Measurements from ENCODE around the gene TUBB2A.

The TUBB2A gene

DNA sequence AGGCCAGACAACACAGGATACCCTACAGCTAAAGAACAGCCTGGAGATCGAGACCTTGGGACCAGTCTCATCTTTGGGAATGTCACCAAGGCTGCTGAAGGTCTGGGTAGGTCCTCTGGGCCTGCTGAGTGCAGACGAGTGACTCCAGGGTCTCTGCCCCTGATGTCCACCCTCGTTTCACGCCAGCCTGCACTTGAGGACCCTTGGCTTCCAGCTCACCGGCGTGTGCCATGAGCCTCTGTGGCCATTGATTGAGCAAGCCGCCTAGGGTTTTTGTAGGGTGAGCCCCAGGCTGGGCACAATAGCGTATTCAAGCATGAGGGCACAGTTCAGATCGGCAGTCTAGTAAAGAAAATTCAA lies 34.5 kb downstream of the TUBB2A start:
- H3K27ac ChIP-seq: no peak overlapping the region
- no peak overlapping the region for H2AFZ ChIP-seq (ENCODE audit: low read depth)
- H3K9ac ChIP-seq: no peak overlapping the region
- no peaks in the 10 kb centered on the region for H3K27me3 ChIP-seq (ENCODE audit: insufficient read depth, low read depth)
- peaks cover 17% of the 10 kb centered on the region for H3K4me1 ChIP-seq (ENCODE audit: low read depth, poor library complexity, severe bottlenecking)
- H4K20me1 ChIP-seq (ENCODE audit: insufficient read depth): no peaks in the 10 kb centered on the region
- no peak for TF ChIP-seq CTCF (conservative IDR thresholded peaks at IDR 0.05; ENCODE audit: low read depth, low read length)
- no peak overlapping the region for H3K4me3 ChIP-seq (IDR thresholded peaks at IDR 0.05; ENCODE audit: insufficient read depth, low read depth, low read length)
- no peaks in the 10 kb centered on the region for H3K36me3 ChIP-seq (ENCODE audit: insufficient read depth)
- no peak overlapping the region for H3K4me2 ChIP-seq
- no peaks in the 10 kb centered on the region for H3K79me2 ChIP-seq (ENCODE audit: insufficient read depth, low read depth)

- H3K36me3 ChIP-seq (ENCODE audit: insufficient read depth): no peaks in the 10 kb centered on the region
- H3K4me2 ChIP-seq: no peak overlapping the region
- H3K9ac ChIP-seq: no peak overlapping the region
- no peak overlapping the region for H3K4me3 ChIP-seq (IDR thresholded peaks at IDR 0.05; ENCODE audit: insufficient read depth, low read depth, low read length)
- no peak overlapping the region for H3K27ac ChIP-seq
- H4K20me1 ChIP-seq (ENCODE audit: insufficient read depth): no peaks in the 10 kb centered on the region
- no peak for TF ChIP-seq CTCF (conservative IDR thresholded peaks at IDR 0.05; ENCODE audit: low read depth, low read length)
- no peak overlapping the region for H2AFZ ChIP-seq (ENCODE audit: low read depth)
- no peaks in the 10 kb centered on the region for H3K79me2 ChIP-seq (ENCODE audit: insufficient read depth, low read depth)
- peaks cover 26% of the 10 kb centered on the region for H3K4me1 ChIP-seq (ENCODE audit: low read depth, poor library complexity, severe bottlenecking)
- no peaks in the 10 kb centered on the region for H3K27me3 ChIP-seq (ENCODE audit: insufficient read depth, low read depth)
Measured at GRCh38 chr6:3120765-3121089, 36.6 kb downstream of the TUBB2A start.

DNA sequence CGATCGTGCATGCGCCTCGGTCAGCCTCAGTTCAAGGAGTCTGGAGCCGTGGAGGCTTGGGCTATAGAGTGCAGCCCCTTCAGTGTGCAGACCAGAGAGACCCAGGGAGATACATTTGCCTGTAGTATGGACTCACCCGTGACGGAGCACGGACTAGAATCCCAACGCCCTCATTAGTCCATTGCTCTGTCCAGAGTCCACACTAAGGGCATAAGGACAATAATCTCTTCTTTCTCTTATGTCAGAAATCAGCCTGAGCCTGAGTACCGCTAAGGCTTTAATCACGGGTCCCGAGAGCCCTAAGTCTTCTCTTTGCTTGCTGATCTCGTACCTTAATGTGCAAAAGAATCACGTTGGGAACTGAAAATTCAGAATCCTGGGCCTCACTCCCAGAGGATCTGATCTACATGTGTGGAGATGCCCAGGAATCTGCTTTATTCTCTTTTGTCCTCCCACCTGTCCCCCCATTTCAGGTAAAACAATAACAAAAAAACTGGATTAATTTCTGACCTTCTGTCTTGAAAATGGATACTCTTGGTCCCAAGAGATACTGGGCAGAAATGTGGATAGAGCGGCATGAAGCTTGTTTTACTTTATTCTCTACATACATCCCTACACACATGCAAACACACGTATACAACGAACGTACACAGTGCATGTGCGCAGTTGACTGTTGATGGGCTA lies 38.2 kb downstream of the TUBB2A start:
- Histone ChIP-seq H3K27me3 (ENCODE audit: insufficient read depth, low read depth) (no peaks in the 10 kb centered on the region), H4K20me1 (ENCODE audit: insufficient read depth) (no peaks in the 10 kb centered on the region), H3K79me2 (ENCODE audit: insufficient read depth, low read depth) (no peaks in the 10 kb centered on the region), H3K36me3 (ENCODE audit: insufficient read depth) (no peaks in the 10 kb centered on the region), H3K4me2 (peak overlapping the region; percentile 90), H2AFZ (ENCODE audit: low read depth) (peak overlapping the region; percentile 61), H3K4me3 (IDR thresholded peaks at IDR 0.05; ENCODE audit: insufficient read depth, low read depth, low read length) (peak overlapping the region; percentile 44), H3K27ac (no peak overlapping the region), H3K9ac (peak overlapping the region; percentile 59), H3K4me1 (ENCODE audit: low read depth, poor library complexity, severe bottlenecking) (peaks cover 26% of the 10 kb centered on the region)
- TF ChIP-seq CTCF (conservative IDR thresholded peaks at IDR 0.05; ENCODE audit: low read depth, low read length): no peak

DNA sequence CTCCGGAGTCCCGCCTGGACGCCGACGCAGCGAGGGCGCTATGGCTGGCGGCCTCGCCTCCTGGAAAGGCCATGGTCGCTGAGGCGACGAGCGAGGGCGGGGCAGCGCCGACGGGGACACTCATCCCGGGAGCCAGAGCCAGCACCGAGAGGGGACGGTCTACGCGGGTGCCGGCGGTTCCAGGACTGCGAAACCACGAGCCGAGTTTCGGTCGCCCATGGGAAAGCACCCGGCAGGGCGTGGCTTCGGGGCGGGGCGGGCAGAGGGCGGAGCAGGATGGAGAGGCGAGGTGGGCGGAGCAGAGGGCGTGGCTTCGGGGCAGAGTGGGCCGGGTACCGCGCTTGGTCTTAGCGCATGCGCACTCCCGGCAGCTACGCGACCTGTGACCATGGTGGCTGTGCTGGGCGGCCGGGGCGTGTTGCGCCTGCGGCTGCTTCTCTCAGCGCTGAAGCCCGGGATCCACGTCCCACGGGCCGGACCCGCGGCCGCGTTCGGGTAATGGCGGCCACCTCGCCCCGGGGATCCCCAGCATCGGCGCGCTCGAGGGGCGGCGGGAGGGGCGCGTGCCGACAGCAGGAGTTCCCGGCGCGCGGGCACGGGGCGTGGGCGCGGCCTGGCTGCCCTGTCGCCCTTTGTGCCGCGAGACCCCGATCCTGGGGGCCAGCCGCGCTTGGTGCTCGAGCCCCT lies 38.8 kb downstream of the TUBB2A start, which contains the start of gene BPHL:
TSS of gene BPHL (plus strand) at position 359 of the 687 bp plus-strand sequence. CDS start at position 389, 30 bp downstream.
- Histone ChIP-seq H3K4me2 (peak within 1 kb of the TSS; percentile 90), H3K4me3 (IDR thresholded peaks at IDR 0.05; ENCODE audit: insufficient read depth, low read depth, low read length) (peak within 1 kb of the TSS; percentile 44), H3K4me1 (ENCODE audit: low read depth, poor library complexity, severe bottlenecking) (peaks cover 26% of the 10 kb centered on the region), H4K20me1 (ENCODE audit: insufficient read depth) (no peaks in the 10 kb centered on the region), H3K9ac (peak within 1 kb of the TSS; percentile 59), H3K27me3 (ENCODE audit: insufficient read depth, low read depth) (no peaks in the 10 kb centered on the region), H2AFZ (ENCODE audit: low read depth) (peak within 1 kb of the TSS; percentile 61), H3K36me3 (ENCODE audit: insufficient read depth) (no peaks in the 10 kb centered on the region), H3K79me2 (ENCODE audit: insufficient read depth, low read depth) (no peaks in the 10 kb centered on the region), H3K27ac (peak within 1 kb of the TSS; percentile 26)
- TF ChIP-seq CTCF (conservative IDR thresholded peaks at IDR 0.05; ENCODE audit: low read depth, low read length): no peak
